HG02885 (cell line): Measurements from ENCODE around the gene MYBPC2.
A peak's percentile ranks its signal among the peaks of the same experiment; 100 is the strongest.

Experiments used
- ATAC-seq: cut with Tn5 transposase; IDR thresholded peaks from one replicate; pipeline ENCODE4 v1.9.1; 2021; ENCODE audit warnings: mild to moderate bottlenecking; ENCODE audit not compliant: unreplicated experiment, poor library complexity

MYBPC2 gene

DNA sequence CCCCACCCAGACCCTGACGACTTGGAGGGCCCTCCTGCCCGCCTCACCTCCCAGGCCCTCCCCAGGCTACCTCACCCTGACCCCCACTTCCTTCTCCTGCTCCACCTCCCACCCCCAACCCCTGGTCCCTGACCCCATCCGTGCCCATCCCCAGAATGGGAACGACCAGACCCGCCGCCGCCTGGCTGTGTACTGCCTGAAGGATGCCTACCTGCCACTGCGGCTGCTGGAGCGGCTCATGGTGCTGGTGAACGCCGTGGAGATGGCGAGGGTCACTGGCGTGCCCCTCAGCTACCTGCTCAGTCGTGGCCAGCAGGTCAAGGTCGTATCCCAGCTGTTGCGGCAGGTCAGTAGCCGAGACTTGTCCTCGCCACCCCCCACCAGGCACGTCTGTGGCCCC is 25.9 kb upstream of the MYBPC2 start:
- no peak for ATAC-seq

DNA sequence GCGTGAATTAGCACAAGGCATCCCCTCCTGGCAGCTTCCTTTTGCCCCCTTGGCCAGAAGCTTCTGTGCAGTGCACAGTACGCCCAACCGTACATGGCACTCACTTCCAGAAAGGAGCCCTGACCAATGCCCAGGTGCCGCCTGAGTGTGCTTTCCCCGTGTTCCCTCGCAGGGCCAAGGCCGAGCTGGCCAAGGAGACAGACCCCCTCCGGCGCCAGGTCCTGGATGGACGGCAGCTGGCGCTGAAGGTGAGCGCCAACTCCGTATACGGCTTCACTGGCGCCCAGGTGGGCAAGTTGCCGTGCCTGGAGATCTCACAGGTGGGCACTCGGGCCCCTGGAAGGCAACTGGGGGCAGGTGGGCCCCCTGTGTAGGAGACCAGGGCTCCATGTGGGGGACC is 23.3 kb upstream of the MYBPC2 start:
- no peak for ATAC-seq

DNA sequence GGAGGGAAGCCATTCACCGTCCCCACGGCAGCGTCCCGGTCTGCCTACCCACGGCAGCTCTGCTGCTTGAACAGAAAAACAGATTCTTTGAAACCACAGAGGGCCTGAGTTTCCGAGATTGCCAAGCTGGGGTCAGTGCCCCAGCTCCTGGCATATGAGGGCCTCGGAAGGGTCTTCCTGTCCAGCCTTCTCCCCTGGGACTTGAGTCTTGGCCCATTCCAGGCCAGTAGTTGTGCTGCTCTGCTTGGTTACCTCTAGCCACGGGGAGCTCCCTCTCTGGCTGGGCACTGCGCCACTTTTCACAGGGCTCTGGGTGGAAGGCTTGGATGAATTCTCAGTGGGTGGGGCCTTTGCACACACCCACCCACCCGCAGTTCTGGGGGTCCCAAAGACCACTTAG is 22.6 kb upstream of the MYBPC2 start:
- ATAC-seq, result no peak

DNA sequence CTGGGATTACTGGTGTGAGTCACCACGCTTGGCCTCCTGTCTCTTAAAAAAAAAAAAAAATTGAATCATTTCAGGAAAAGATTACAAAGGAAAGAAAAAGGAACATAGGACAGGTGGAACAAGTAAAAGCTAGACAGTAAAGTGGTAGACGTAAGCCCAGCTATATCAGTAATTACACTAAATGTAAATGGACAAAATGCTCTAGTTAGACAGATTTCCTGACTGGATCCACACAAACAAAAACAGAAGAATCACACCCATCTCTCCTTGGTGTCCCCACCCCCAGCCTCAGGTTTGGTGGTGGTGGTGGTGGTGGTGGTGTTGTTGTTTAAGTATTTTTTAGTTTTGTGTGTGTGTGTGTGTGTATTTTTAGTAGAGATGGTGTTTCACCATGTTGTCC is 20.3 kb upstream of the MYBPC2 start:
- no peak for ATAC-seq

DNA sequence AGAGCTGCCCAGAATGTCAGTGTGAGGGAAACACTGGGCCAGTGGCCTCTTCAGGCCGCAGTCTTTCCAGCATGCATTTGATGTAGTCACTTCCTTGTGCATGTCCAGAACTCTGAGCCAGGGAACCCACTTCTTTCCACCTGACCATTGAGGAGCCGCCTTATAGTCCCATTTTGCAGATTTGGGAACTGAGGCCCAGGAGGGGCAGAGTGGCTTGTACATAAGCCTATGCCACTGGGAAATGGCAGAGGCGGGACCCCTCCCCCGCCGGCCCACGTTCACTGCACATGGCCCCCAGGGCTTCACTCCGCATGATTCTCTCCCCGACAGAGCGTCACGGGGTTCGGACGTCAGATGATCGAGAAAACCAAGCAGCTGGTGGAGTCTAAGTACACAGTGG is 19.6 kb upstream of the MYBPC2 start:
- no peak for ATAC-seq

DNA sequence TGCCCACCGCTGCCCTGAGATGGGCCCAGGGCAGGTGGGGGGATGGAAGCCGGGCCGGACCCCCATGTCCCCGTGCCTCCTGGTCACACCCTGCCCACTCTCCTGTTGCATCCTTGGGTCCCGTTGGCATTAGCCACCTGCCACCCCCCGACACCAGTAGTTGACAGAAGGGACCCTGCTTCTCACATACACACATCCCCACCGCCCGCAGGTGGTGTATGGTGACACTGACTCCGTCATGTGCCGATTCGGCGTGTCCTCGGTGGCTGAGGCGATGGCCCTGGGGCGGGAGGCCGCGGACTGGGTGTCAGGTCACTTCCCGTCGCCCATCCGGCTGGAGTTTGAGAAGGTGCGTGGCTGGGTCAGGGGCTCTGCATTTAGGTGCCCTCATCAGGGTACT is 19.2 kb upstream of the MYBPC2 start:
- no peak for ATAC-seq

DNA sequence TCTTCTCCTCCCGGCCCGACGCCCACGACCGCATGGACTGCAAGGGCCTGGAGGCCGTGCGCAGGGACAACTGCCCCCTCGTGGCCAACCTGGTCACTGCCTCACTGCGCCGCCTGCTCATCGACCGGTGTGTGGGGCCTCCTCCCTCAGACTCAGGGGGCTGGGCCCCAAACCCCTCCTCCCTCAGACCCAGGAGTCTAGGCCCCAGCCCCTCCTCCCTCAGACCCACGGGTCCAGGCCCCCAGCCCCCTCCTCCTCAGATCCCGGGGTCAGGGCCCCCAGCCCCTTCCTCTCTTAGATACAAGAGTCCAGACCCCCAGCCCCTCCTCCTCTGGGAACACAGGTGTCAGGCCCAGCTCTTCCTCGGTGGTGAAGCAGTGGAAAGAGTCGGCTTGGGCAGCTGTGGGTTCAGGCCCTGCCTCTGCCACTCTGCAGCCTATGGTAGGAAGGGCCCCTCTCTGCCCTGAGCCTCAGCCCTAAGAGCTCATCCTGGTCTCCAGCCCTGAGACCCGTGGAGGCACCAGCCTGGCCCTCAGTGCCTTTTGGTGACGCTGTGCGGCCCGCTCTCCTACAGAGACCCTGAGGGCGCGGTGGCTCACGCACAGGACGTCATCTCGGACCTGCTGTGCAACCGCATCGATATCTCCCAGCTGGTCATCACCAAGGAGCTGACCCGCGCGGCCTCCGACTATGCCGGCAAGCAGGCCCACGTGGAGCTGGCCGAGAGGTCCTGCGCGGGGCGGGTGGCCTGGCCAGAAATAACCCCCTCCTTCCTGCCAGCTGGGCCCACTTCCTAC is 17.6 kb upstream of the MYBPC2 start:
- peak; percentile 38 for ATAC-seq

DNA sequence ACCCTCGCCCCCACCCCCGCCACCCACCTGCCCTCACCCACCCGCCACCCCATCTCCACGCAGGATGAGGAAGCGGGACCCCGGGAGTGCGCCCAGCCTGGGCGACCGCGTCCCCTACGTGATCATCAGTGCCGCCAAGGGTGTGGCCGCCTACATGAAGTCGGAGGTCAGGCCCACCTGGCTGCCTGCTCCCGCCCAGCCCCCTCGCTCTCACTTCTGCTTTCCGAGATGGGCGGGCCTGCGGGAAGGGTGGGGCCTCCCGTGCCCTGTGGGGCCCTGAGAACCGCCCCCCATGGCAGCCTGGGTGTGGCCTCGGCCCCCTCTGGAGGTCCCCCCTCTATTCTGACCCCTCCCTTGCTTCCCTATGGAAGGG is 17.0 kb upstream of the MYBPC2 start:
- peak; percentile 59 for ATAC-seq

DNA sequence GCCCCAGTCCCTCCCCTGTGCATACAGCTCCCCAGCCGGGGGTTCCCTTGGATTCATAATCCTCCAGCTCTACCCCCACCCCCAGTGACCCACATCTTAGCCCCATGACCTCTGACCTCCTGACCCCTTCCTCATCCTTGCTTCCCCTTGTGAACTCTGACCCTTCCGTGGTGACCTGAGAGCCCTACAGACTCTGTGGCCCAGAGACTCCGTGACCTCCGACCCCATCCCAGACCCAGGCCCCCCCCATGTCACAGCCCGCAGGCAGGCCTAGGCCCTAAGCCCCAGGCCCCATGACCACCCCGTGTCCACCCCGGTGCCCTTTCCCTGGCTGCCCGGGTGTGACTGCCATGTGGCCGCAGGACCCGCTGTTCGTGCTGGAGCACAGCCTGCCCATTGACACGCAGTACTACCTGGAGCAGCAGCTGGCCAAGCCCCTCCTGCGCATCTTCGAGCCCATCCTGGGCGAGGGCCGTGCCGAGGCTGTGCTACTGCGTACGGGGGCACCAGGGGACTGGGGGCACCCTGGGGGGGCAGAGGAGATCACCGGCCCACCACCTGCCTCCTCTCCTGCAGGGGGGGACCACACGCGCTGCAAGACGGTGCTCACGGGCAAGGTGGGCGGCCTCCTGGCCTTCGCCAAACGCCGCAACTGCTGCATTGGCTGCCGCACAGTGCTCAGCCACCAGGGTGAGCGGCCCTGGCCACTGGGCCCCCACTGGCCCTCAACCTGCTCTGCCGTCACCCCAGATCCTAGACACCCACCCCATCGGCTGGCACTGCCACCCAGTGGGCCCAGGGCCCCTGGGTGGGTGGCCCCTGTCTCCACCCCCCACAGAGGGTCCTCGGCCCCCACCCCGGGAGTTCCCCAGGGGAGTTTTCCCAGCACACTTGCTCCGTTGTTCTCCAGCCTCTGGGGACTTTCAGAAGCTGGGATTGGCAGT is 16.4 kb upstream of the MYBPC2 start:
- ATAC-seq, result no peak

DNA sequence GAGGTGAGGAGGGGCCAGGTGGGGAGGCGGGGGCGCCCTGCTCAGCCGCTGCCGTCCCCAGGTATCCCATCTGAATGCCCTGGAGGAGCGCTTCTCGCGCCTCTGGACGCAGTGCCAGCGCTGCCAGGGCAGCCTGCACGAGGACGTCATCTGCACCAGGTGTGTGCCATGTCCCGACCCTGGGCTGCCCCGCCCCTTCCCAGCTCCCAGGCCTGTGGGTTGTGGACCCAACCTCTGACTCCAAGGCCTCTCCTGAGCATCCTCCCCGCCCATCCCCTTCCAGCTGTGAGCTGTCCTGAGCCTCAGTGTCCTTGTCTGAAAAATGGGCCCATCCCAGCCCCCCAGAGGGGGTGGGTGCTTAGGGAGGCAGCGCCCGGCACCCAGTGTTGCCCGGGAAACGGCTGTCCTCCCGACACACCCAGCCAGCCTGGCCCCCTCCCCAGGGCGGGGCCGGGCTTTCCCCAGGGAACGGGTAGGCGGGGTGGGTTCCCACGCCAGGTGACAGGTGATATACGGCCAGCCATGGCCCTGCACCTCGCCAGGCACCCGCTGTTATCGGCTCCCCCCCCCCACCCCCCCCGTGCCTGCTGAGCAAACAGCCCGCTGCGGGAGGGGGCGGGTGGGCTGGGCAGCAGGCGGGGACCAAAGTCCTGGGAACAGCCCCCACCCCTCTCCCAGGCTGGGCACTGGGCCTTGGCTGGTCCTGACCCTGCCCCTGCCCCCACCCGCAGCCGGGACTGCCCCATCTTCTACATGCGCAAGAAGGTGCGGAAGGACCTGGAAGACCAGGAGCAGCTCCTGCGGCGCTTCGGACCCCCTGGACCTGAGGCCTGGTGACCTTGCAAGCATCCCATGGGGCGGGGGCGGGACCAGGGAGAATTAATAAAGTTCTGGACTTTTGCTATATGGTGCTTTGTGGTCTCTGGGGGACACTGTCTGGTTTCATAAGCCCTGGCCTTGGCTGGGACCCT is 15.3 kb upstream of the MYBPC2 start:
- no peak for ATAC-seq

DNA sequence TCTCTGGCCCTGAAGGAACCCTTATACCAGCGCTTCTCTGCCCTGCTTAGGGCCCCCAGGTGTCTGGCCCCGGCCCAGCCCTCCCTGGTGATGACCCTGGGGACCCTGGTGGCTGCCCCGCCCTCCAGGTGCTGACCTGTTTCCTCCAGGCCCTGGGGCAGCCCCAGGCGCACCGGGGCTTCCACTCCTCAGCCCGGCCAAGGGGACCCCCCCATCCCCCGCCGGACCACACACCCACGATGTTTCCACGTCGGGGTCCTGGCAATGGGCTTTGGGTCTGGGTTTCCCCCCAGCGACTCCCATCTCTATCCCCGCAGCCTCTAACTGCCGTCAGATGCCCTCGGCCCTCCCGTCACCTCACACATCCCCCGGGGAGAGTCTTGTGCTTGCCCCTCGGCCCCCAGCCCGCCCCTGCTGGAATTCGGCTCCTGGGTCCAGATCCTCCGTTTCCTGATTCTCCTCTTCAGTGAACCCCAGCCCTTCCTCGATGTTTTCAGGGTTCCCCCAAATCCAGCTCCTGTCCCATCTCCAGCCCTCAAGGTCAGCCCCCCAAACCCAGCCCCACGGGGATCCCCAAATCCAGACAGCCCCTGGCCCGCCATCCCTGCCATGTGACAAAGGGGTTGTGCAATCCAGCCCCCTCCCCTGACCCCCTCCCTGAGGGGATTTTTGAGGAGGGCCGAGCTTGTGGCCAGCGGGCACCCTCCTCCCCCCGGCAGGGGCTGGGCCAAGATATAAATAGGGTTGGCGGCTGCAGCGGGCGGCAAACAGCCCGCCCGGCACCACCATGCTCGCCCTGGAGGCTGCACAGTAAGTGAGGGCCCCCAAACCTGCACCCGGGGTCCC is 14.3 kb upstream of the MYBPC2 start, which contains the start of gene SPIB:
Gene SPIB, plus strand, starts transcription at position 763 of the 846 bp plus-strand sequence. Its CDS starts 25 bp downstream, at position 788.
- ATAC-seq, result no peak

DNA sequence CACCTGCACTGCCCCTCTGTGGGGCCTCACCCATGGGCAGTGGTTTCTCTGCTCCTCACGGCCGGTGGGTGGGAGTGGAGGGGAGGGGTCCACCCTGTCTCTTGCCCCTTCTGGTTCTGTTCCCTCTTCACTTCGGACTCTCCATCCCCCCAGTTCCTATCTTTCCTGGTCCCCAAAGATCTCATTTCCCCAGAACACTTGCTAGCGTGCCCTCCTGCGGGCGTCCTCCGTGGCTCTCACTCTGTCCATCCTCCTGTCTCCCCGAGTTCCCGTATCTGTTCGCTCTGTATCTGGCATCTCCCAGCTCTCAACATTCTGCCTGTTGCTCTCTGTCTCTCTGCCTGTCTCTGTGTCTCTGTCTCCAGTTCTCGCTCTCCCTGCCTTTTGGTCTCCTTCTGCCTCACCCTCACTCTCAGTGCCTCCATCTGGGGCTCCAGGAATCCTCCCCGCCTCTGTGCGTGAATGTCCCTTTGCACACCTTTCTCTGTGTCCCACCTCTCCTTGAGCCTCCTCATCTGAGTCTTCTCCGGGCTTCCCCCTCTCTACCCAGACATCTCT is 13.6 kb upstream of the MYBPC2 start:
- ATAC-seq, result no peak

DNA sequence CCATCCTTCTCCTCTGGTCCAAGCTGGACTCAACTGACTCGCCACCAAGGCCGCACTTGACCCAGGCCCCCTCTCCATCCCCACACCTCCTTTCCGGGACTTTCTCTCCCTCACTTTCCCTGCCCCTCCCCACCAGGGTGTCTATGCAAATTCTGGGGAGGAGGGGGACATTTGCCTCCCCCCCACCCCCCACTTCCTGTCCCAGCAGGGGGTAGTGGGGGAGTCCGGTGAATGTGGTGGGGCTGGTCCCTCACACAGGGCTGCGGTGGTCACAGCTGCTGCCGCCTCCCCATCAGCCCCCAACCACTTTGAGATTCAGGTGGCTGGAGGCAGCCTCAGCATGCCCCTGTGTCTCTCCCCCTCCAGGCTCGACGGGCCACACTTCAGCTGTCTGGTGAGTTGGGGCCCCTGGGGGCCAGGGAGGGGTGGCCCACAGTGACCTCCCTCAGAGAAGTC is 13.1 kb upstream of the MYBPC2 start:
- no peak for ATAC-seq

DNA sequence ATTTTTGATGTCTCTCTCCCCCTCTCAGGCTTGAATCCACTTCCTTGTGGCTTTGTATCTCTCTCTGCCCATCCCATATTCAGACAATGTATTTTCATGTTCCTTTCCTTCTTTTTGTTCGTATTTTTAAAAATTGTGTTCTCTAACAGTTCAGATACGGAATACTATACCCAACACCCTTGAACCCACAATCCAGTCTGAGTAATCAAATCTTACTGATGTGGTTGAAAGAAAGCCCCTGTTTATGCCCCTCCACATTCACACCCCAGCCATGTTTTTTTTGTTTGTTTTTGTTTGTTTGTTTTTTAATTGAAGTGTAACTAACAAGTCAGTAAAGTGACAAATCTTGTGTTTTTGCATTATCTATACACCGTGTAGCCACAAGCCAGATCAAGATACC is 12.6 kb upstream of the MYBPC2 start:
- no peak for ATAC-seq

DNA sequence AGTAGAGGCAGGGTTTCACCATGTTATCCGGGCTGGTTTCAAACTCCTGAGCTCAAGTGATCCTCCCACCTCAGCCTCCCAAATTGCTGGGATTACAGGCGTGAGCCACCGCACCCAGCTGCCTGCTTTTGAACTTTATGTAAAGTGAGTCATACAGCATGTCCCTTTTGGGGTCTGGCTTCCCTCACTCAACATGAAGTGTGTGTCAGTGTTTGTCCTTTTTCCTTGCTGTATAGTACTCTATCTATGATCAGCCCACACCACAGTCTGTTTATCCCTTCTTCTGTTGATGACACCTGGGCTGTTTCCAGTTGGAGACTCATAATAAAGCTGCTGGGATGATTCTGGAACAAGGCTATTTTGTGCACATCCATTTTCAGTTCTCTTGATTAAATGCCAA is 11.9 kb upstream of the MYBPC2 start:
- ATAC-seq, result no peak

DNA sequence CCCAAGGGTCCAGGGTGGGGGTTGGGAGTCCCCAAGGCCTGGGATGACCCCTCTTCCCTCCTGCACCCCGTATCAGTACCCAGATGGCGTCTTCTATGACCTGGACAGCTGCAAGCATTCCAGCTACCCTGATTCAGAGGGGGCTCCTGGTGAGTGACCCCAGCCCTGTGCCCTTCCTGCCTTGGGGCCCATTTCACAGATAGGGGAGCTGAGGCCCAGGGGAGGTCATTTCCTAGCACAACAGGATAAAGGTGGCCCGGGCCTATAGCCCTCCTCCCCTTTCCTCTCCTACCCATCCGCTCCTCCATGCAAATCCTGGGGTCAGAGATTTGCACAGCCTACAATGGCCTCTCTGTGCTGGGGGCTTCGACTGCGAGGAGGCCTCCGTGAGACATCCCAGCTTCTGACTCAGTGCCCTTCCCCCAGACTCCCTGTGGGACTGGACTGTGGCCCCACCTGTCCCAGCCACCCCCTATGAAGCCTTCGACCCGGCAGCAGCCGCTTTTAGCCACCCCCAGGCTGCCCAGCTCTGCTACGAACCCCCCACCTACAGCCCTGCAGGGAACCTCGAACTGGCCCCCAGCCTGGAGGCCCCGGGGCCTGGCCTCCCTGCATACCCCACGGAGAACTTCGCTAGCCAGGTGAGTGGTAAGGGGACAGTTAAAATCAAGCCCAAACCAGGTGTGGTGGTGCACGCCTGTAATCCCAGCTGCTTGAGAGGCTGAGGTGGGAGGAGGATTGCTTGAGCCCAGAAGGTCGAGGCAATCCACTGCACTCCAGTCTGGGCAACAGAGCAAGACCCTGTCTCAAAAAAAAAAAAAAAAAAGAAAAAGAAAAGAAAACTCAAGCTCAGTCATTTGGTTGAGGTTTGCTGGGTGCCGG is 10.1 kb upstream of the MYBPC2 start:
- no peak for ATAC-seq

DNA sequence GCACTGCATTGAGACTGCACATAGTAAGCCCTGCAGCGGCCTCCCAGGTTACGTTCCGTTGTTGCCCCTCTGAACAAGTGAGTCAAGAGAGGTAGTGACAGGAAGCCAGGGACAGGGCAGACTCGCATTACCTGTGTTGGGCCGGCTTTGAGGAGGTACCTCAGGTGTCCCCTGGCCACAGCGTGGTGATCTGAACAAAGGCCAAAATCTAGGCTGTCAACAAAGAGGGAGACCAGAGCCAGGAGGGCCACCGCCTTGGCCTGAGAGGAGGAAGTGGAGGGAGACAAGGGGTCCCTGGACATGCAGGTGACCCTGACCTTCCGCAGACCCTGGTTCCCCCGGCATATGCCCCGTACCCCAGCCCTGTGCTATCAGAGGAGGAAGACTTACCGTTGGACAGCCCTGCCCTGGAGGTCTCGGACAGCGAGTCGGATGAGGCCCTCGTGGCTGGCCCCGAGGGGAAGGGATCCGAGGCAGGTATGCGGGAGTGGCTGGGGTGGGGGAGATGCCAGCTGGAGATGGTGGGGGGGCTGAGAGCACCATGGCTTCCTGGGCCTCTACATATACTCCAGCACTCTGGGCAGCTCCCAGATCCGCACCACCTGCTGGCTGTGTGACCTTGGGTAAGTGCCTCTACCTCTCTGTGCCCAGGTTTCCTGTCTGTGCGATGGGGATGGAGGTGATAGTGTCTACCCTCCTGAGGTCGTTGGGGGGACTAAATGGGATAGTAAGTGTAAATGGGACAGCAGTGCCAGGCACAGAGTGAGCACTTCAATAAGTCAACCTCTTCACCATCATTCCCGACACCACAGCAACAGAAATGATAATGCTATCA is 9.2 kb upstream of the MYBPC2 start:
- ATAC-seq, result no peak
